C4-2B (cell line): ENCODE measurements around the gene GRM3.
A peak's percentile ranks its signal among the peaks of the same experiment; 100 is the strongest.
"Not testable (repeated sequence)": the region's sequence is repeated elsewhere in the genome, so short reads cannot be mapped to it uniquely, and the experiment has no call there.

Source experiments
- H3K27ac ChIP-seq: fragments of 450-650 bp; 2 replicates; pipeline ENCODE4 v1.5.1; 2017
- CTCF ChIP-seq: fragments of 450-650 bp; conservative IDR thresholded peaks from 2 replicates; pipeline ENCODE4 v1.5.1; 2017; ENCODE audit warnings: mild to moderate bottlenecking
- ZFX ChIP-seq: fragments of 450-650 bp; IDR thresholded peaks from 2 replicates; pipeline ENCODE4 v1.6.1; 2017

Gene GRM3

GRCh38 chr7:86643561-86644281, at the start of gene GRM3:
Gene GRM3, plus strand, starts transcription at chr7:86643909. Its CDS starts 121,237 bp downstream, at chr7:86765146.
- TF ChIP-seq CTCF (no peak), ZFX (no peak)
- H3K27ac ChIP-seq, result no peak within 1 kb of the TSS

GRCh38 chr7:86598311-86598710, 45.4 kb upstream of the GRM3 start:
- no peak overlapping the region for H3K27ac ChIP-seq
- TF ChIP-seq CTCF, result peak; percentile 80
- no peak for TF ChIP-seq ZFX

GRCh38 chr7:86598721-86599120, 45.0 kb upstream of the GRM3 start:
- TF ChIP-seq CTCF, result 0 out of 2 replicates have a peak, but pooled peaks have one; percentile 41
- no peak for TF ChIP-seq ZFX
- no peak overlapping the region for H3K27ac ChIP-seq

GRCh38 chr7:86600506-86601290, 43.0 kb upstream of the GRM3 start:
- TF ChIP-seq ZFX (no peak), CTCF (no peak)
- no peak overlapping the region for H3K27ac ChIP-seq

- peak; percentile 71 for TF ChIP-seq CTCF
Observed at GRCh38 chr7:86615711-86616110, 28.0 kb upstream of the GRM3 start.

GRCh38 chr7:86644282-86645224, 844 bp downstream of the GRM3 start:
- TF ChIP-seq ZFX, result no peak
- no peak for TF ChIP-seq CTCF
- no peak overlapping the region for H3K27ac ChIP-seq

More at GRCh38 chr7:86615711-86616110, 28.0 kb upstream of the GRM3 start:
- not testable (repeated sequence) for H3K27ac ChIP-seq
